ENCODE results near the gene RET. TPM values are rescaled to one million over a fixed set of nuclear protein-coding genes. Genes with fewer than 3 reads are reported as not detected.

The RET gene
- total and polyA plus RNA-seq, 7 experiments from 2014 or later: 0.13 to 0.44 (median 0.20) TPM; not detected in 4

- POLR2A ChIA-PET: no interaction called here
- H3K36me3 Mint-ChIP-seq: no peaks in the 10 kb centered on the region
- peaks cover 0 to 9% (median 0%) of the 10 kb centered on the region in 7 donors for H3K4me1 Mint-ChIP-seq
Observed at GRCh38 chr10:43083764-43084163, 6.9 kb downstream of the RET start.

GRCh38 chr10:43084812-43085211 is 7.9 kb downstream of the RET start:
- ChIA-PET POLR2A (no interaction called here), CTCF (no interaction called here)
- Histone ChIP-seq H3K27ac (ENCODE audit: low read depth, low read length) (no peak overlapping the region), H3K36me3 (ENCODE audit: control insufficient read depth in 2 of 3, insufficient read depth in 3 of 3, low read length in 3 of 3) (no peaks in the 10 kb centered on the region), H3K27me3 (ENCODE audit: control insufficient read depth in 2 of 2, insufficient read depth in 2 of 2, low read length in 2 of 2) (no peaks in the 10 kb centered on the region), H3K9me3 (ENCODE audit: control insufficient read depth in 2 of 3, low read length in 3 of 3) (no peaks in the 10 kb centered on the region), H3K4me3 (ENCODE audit: low read length) (no peak overlapping the region), H3K4me1 (ENCODE audit: control insufficient read depth in 2 of 2, insufficient read depth in 2 of 2, low read length in 2 of 2) (no peaks in the 10 kb centered on the region)
- H3K9me3 Mint-ChIP-seq: peaks cover 0 to 4% (median 0%) of the 10 kb centered on the region in 11 donors
- no peaks in the 10 kb centered on the region for H3K36me3 Mint-ChIP-seq
- DNase-seq (no peak), ATAC-seq (no peak)
- no peak overlapping the region for H3K4me3 Mint-ChIP-seq
- peaks cover 5 to 16% (median 14%) of the 10 kb centered on the region in 5 donors for H3K27me3 Mint-ChIP-seq
- H3K27ac Mint-ChIP-seq: peak overlapping the region in 1 of 9 donors; percentile 19
- intact Hi-C loops (cut with micrococcal nuclease): loop anchor here in 1 of 2 donors (1.0 kb wide), 1 partner anchor 31 kb away; no protein-coding TSS in a partner anchor
- peaks cover 0 to 9% (median 0%) of the 10 kb centered on the region in 7 donors for H3K4me1 Mint-ChIP-seq

More at GRCh38 chr10:43083764-43084163, 6.9 kb downstream of the RET start:
- intact Hi-C loops (cut with micrococcal nuclease): loop anchor here in 1 of 2 donors (1.0 kb wide), 1 partner anchor 16 kb away; no protein-coding TSS in a partner anchor
- Histone ChIP-seq H3K27ac (ENCODE audit: low read depth, low read length) (no peak overlapping the region), H3K4me3 (ENCODE audit: low read length) (no peak overlapping the region), H3K36me3 (ENCODE audit: control insufficient read depth in 2 of 3, insufficient read depth in 3 of 3, low read length in 3 of 3) (no peaks in the 10 kb centered on the region), H3K9me3 (ENCODE audit: control insufficient read depth in 2 of 3, low read length in 3 of 3) (no peaks in the 10 kb centered on the region), H3K4me1 (ENCODE audit: control insufficient read depth in 2 of 2, insufficient read depth in 2 of 2, low read length in 2 of 2) (no peaks in the 10 kb centered on the region), H3K27me3 (ENCODE audit: control insufficient read depth in 2 of 2, insufficient read depth in 2 of 2, low read length in 2 of 2) (no peaks in the 10 kb centered on the region)
- H3K27me3 Mint-ChIP-seq: peaks cover 10 to 25% (median 18%) of the 10 kb centered on the region in 5 donors
- H3K9me3 Mint-ChIP-seq: peaks cover 0 to 4% (median 0%) of the 10 kb centered on the region in 11 donors
- DNase-seq (no peak), ATAC-seq (no peak)
- CTCF ChIA-PET: no interaction called here
- H3K27ac Mint-ChIP-seq: no peak overlapping the region
- no peak overlapping the region for H3K4me3 Mint-ChIP-seq

- H3K9me3 Mint-ChIP-seq: peaks cover 0 to 4% (median 0%) of the 10 kb centered on the region in 11 donors
- CTCF ChIA-PET: no interaction called here
- Histone ChIP-seq H3K4me1 (ENCODE audit: control insufficient read depth in 2 of 2, insufficient read depth in 2 of 2, low read length in 2 of 2) (no peaks in the 10 kb centered on the region), H3K27me3 (ENCODE audit: control insufficient read depth in 2 of 2, insufficient read depth in 2 of 2, low read length in 2 of 2) (no peaks in the 10 kb centered on the region), H3K9me3 (ENCODE audit: control insufficient read depth in 2 of 3, low read length in 3 of 3) (no peaks in the 10 kb centered on the region), H3K4me3 (ENCODE audit: low read length) (no peak overlapping the region), H3K36me3 (ENCODE audit: control insufficient read depth in 2 of 3, insufficient read depth in 3 of 3, low read length in 3 of 3) (no peaks in the 10 kb centered on the region), H3K27ac (ENCODE audit: low read depth, low read length) (no peak overlapping the region)
- intact Hi-C loops (cut with micrococcal nuclease): no loop called here
- H3K4me3 Mint-ChIP-seq: no peak overlapping the region
- H3K27ac Mint-ChIP-seq: no peak overlapping the region
- no peak for DNase-seq
- no peaks in the 10 kb centered on the region for H3K36me3 Mint-ChIP-seq
- POLR2A ChIA-PET: no interaction called here
- peaks cover 0 to 18% (median 7%) of the 10 kb centered on the region in 5 donors for H3K27me3 Mint-ChIP-seq
- H3K4me1 Mint-ChIP-seq: peaks cover 0 to 5% (median 0%) of the 10 kb centered on the region in 7 donors
- ATAC-seq: no peak
Observed at GRCh38 chr10:43086321-43086942, 9.6 kb downstream of the RET start.

- Histone ChIP-seq H3K36me3 (ENCODE audit: control insufficient read depth in 2 of 3, insufficient read depth in 3 of 3, low read length in 3 of 3) (no peaks in the 10 kb centered on the region), H3K9me3 (ENCODE audit: control insufficient read depth in 2 of 3, low read length in 3 of 3) (no peaks in the 10 kb centered on the region), H3K4me3 (ENCODE audit: low read length) (no peak overlapping the region), H3K27ac (ENCODE audit: low read depth, low read length) (no peak overlapping the region), H3K4me1 (ENCODE audit: control insufficient read depth in 2 of 2, insufficient read depth in 2 of 2, low read length in 2 of 2) (no peaks in the 10 kb centered on the region), H3K27me3 (ENCODE audit: control insufficient read depth in 2 of 2, insufficient read depth in 2 of 2, low read length in 2 of 2) (no peaks in the 10 kb centered on the region)
- DNase-seq: no peak
- no peak overlapping the region for H3K27ac Mint-ChIP-seq
- ChIA-PET POLR2A (no interaction called here), CTCF (no interaction called here)
- H3K27me3 Mint-ChIP-seq: peaks cover 0 to 26% (median 16%) of the 10 kb centered on the region in 5 donors
- no peak for ATAC-seq
- intact Hi-C loops (cut with micrococcal nuclease): no loop called here
- H3K4me3 Mint-ChIP-seq: no peak overlapping the region
- H3K36me3 Mint-ChIP-seq: no peaks in the 10 kb centered on the region
- peaks cover 0 to 4% (median 0%) of the 10 kb centered on the region in 11 donors for H3K9me3 Mint-ChIP-seq
- H3K4me1 Mint-ChIP-seq: peaks cover 0 to 5% (median 0%) of the 10 kb centered on the region in 7 donors
Observed at GRCh38 chr10:43089519-43089918, 12.7 kb downstream of the RET start.

GRCh38 chr10:43090188-43090587 is 13.3 kb downstream of the RET start:
- intact Hi-C loops (cut with micrococcal nuclease): no loop called here
- Mint-ChIP-seq H3K9me3 (peaks cover 0 to 4% (median 0%) of the 10 kb centered on the region in 11 donors), H3K27me3 (peaks cover 0 to 26% (median 19%) of the 10 kb centered on the region in 5 donors), H3K4me1 (peaks cover 0 to 5% (median 0%) of the 10 kb centered on the region in 7 donors), H3K27ac (no peak overlapping the region), H3K36me3 (no peaks in the 10 kb centered on the region), H3K4me3 (no peak overlapping the region)
- no peak overlapping the region for H3K27ac ChIP-seq (ENCODE audit: low read depth, low read length)
- no peaks in the 10 kb centered on the region for H3K36me3 ChIP-seq (ENCODE audit: control insufficient read depth in 2 of 3, insufficient read depth in 3 of 3, low read length in 3 of 3)
- ATAC-seq (no peak), DNase-seq (no peak)
- ChIA-PET POLR2A (no interaction called here), CTCF (no interaction called here)
- no peaks in the 10 kb centered on the region for H3K27me3 ChIP-seq (ENCODE audit: control insufficient read depth in 2 of 2, insufficient read depth in 2 of 2, low read length in 2 of 2)
- H3K4me1 ChIP-seq (ENCODE audit: control insufficient read depth in 2 of 2, insufficient read depth in 2 of 2, low read length in 2 of 2): no peaks in the 10 kb centered on the region
- H3K4me3 ChIP-seq (ENCODE audit: low read length): no peak overlapping the region
- H3K9me3 ChIP-seq (ENCODE audit: control insufficient read depth in 2 of 3, low read length in 3 of 3): no peaks in the 10 kb centered on the region

GRCh38 chr10:43090664-43091063 is 13.8 kb downstream of the RET start:
- Mint-ChIP-seq H3K27ac (no peak overlapping the region), H3K4me3 (no peak overlapping the region), H3K9me3 (peaks cover 0 to 4% (median 0%) of the 10 kb centered on the region in 11 donors), H3K36me3 (no peaks in the 10 kb centered on the region), H3K4me1 (peaks cover 0 to 5% (median 0%) of the 10 kb centered on the region in 7 donors), H3K27me3 (peaks cover 0 to 26% (median 19%) of the 10 kb centered on the region in 5 donors)
- Histone ChIP-seq H3K4me3 (ENCODE audit: low read length) (no peak overlapping the region), H3K36me3 (ENCODE audit: control insufficient read depth in 2 of 3, insufficient read depth in 3 of 3, low read length in 3 of 3) (no peaks in the 10 kb centered on the region), H3K27ac (ENCODE audit: low read depth, low read length) (no peak overlapping the region), H3K9me3 (ENCODE audit: control insufficient read depth in 2 of 3, low read length in 3 of 3) (no peaks in the 10 kb centered on the region), H3K4me1 (ENCODE audit: control insufficient read depth in 2 of 2, insufficient read depth in 2 of 2, low read length in 2 of 2) (no peaks in the 10 kb centered on the region), H3K27me3 (ENCODE audit: control insufficient read depth in 2 of 2, insufficient read depth in 2 of 2, low read length in 2 of 2) (no peaks in the 10 kb centered on the region)
- POLR2A ChIA-PET: no interaction called here
- CTCF ChIA-PET: no interaction called here
- ATAC-seq (no peak), DNase-seq (no peak)
- intact Hi-C loops (cut with micrococcal nuclease): no loop called here

- H3K4me3 ChIP-seq (ENCODE audit: low read length): no peak overlapping the region
- H3K4me1 Mint-ChIP-seq: peaks cover 0 to 5% (median 0%) of the 10 kb centered on the region in 7 donors
- H3K36me3 ChIP-seq (ENCODE audit: control insufficient read depth in 2 of 3, insufficient read depth in 3 of 3, low read length in 3 of 3): no peaks in the 10 kb centered on the region
- H3K9me3 ChIP-seq (ENCODE audit: control insufficient read depth in 2 of 3, low read length in 3 of 3): no peaks in the 10 kb centered on the region
- ATAC-seq: peak; percentile 50
- ChIA-PET CTCF (no interaction called here), POLR2A (no interaction called here)
- no peak overlapping the region for H3K4me3 Mint-ChIP-seq
- H3K27ac ChIP-seq (ENCODE audit: low read depth, low read length): no peak overlapping the region
- peaks cover 0 to 26% (median 19%) of the 10 kb centered on the region in 5 donors for H3K27me3 Mint-ChIP-seq
- no peak for DNase-seq
- no peak overlapping the region for H3K27ac Mint-ChIP-seq
- H3K27me3 ChIP-seq (ENCODE audit: control insufficient read depth in 2 of 2, insufficient read depth in 2 of 2, low read length in 2 of 2): no peaks in the 10 kb centered on the region
- intact Hi-C loops (cut with micrococcal nuclease): no loop called here
- H3K4me1 ChIP-seq (ENCODE audit: control insufficient read depth in 2 of 2, insufficient read depth in 2 of 2, low read length in 2 of 2): no peaks in the 10 kb centered on the region
- peaks cover 0 to 4% (median 0%) of the 10 kb centered on the region in 11 donors for H3K9me3 Mint-ChIP-seq
- no peaks in the 10 kb centered on the region for H3K36me3 Mint-ChIP-seq
Observed at GRCh38 chr10:43091846-43092245, 15.0 kb downstream of the RET start.

Data from naive thymus-derived CD4-positive, alpha-beta T cell (primary cell).